ENCODE results near the gene TRABD2B. TPM values are rescaled to one million over a fixed set of nuclear protein-coding genes. Genes with fewer than 3 reads are reported as not detected.
A peak's percentile ranks its signal among the peaks of the same experiment; 100 is the strongest.

Gene TRABD2B
- total and polyA plus RNA-seq, 2 experiments from 2014 or later, result 1.00 to 2.3 TPM

- no peak overlapping the region for H3K4me3 ChIP-seq
- WGBS (ENCODE audit: low lambda C conversion rate, missing lambda C conversion rate), result 74% methylated on average over 8 of the region's 8 CpGs
- no peak for TF ChIP-seq EZH2 (IDR thresholded peaks at IDR 0.05; ENCODE audit: borderline replicate concordance)
- TF ChIP-seq CTCF (IDR thresholded peaks at IDR 0.05; ENCODE audit: poor library complexity), result no peak
- TF ChIP-seq EZH2phosphoT487 (IDR thresholded peaks at IDR 0.05; ENCODE audit: low read depth, severe bottlenecking, unreplicated experiment), result no peak
Observed at GRCh38 chr1:47765236-47765635, 231.9 kb downstream of the TRABD2B start.

GRCh38 chr1:47764461-47765046 lies 232.6 kb downstream of the TRABD2B start:
- 94% methylated on average over 9 of the region's 9 CpGs for WGBS (ENCODE audit: low lambda C conversion rate, missing lambda C conversion rate)
- Histone ChIP-seq H3K4me2 (no peak overlapping the region), H3K27ac (no peak overlapping the region), H3K36me3 (replicated peaks; ENCODE audit: insufficient read depth, low read depth) (no peaks in the 10 kb centered on the region), H4K20me1 (ENCODE audit: insufficient read depth, poor library complexity, severe bottlenecking) (no peaks in the 10 kb centered on the region), H3K79me2 (no peaks in the 10 kb centered on the region), H3K9me3 (ENCODE audit: low read depth) (no peaks in the 10 kb centered on the region), H3K4me1 (ENCODE audit: insufficient read depth) (peaks cover 11% of the 10 kb centered on the region), H2AFZ (no peak overlapping the region), H3K27me3 (no peaks in the 10 kb centered on the region), H3K9me2 (replicated peaks; ENCODE audit: insufficient read depth) (no peaks in the 10 kb centered on the region), H3K4me3 (no peak overlapping the region)
- no peak for TF ChIP-seq CTCF (IDR thresholded peaks at IDR 0.05; ENCODE audit: poor library complexity)
- no peak for TF ChIP-seq EZH2 (IDR thresholded peaks at IDR 0.05; ENCODE audit: borderline replicate concordance)
- TF ChIP-seq EZH2phosphoT487 (IDR thresholded peaks at IDR 0.05; ENCODE audit: low read depth, severe bottlenecking, unreplicated experiment), result no peak
- no peak for DNase-seq (ENCODE audit: low spot score)

More at GRCh38 chr1:47765236-47765635, 231.9 kb downstream of the TRABD2B start:
- DNase-seq (ENCODE audit: low spot score), result no peak
- Histone ChIP-seq H3K4me2 (no peak overlapping the region), H3K27me3 (no peaks in the 10 kb centered on the region), H3K4me1 (ENCODE audit: insufficient read depth) (peaks cover 12% of the 10 kb centered on the region), H2AFZ (no peak overlapping the region), H3K27ac (no peak overlapping the region), H3K9me3 (ENCODE audit: low read depth) (no peaks in the 10 kb centered on the region), H3K9me2 (replicated peaks; ENCODE audit: insufficient read depth) (no peaks in the 10 kb centered on the region), H4K20me1 (ENCODE audit: insufficient read depth, poor library complexity, severe bottlenecking) (no peaks in the 10 kb centered on the region), H3K79me2 (no peaks in the 10 kb centered on the region), H3K36me3 (replicated peaks; ENCODE audit: insufficient read depth, low read depth) (no peaks in the 10 kb centered on the region)

- no peak overlapping the region for H2AFZ ChIP-seq
- peak overlapping the region; percentile 45 for H3K27ac ChIP-seq
- TF ChIP-seq EZH2phosphoT487 (IDR thresholded peaks at IDR 0.05; ENCODE audit: low read depth, severe bottlenecking, unreplicated experiment), result no peak
- no peak for TF ChIP-seq EZH2 (IDR thresholded peaks at IDR 0.05; ENCODE audit: borderline replicate concordance)
- no peak for TF ChIP-seq CTCF (IDR thresholded peaks at IDR 0.05; ENCODE audit: poor library complexity)
- H3K4me1 ChIP-seq (ENCODE audit: insufficient read depth), result peaks cover 2% of the 10 kb centered on the region
- H3K4me2 ChIP-seq, result no peak overlapping the region
- no peaks in the 10 kb centered on the region for H3K27me3 ChIP-seq
- peak; percentile 42 for DNase-seq (ENCODE audit: low spot score)
- no peak overlapping the region for H3K4me3 ChIP-seq
- H3K79me2 ChIP-seq, result no peaks in the 10 kb centered on the region
- WGBS (ENCODE audit: low lambda C conversion rate, missing lambda C conversion rate), result 47% methylated on average over 9 of the region's 9 CpGs
- H4K20me1 ChIP-seq (ENCODE audit: insufficient read depth, poor library complexity, severe bottlenecking), result no peaks in the 10 kb centered on the region
- H3K36me3 ChIP-seq (replicated peaks; ENCODE audit: insufficient read depth, low read depth), result no peaks in the 10 kb centered on the region
- no peaks in the 10 kb centered on the region for H3K9me2 ChIP-seq (replicated peaks; ENCODE audit: insufficient read depth)
- no peaks in the 10 kb centered on the region for H3K9me3 ChIP-seq (ENCODE audit: low read depth)
Observed at GRCh38 chr1:47763591-47764171, 233.5 kb downstream of the TRABD2B start.

Data from hepatocyte (in vitro differentiated cells).